ENCODE measurements around the gene JAG1. TPM values are rescaled to one million over a fixed set of nuclear protein-coding genes. Genes with fewer than 3 reads are reported as not detected.
A peak's percentile ranks its signal among the peaks of the same experiment; 100 is the strongest.

Gene JAG1
- polyA plus RNA-seq, 1 donor (not counting 4 experiments of a cell fraction or from before 2014, with no cell fraction given) = 84.2 TPM

- no peak for FAIRE-seq
Measured at GRCh38 chr20:10706460-10706811, 32.6 kb upstream of the JAG1 start.

DNA sequence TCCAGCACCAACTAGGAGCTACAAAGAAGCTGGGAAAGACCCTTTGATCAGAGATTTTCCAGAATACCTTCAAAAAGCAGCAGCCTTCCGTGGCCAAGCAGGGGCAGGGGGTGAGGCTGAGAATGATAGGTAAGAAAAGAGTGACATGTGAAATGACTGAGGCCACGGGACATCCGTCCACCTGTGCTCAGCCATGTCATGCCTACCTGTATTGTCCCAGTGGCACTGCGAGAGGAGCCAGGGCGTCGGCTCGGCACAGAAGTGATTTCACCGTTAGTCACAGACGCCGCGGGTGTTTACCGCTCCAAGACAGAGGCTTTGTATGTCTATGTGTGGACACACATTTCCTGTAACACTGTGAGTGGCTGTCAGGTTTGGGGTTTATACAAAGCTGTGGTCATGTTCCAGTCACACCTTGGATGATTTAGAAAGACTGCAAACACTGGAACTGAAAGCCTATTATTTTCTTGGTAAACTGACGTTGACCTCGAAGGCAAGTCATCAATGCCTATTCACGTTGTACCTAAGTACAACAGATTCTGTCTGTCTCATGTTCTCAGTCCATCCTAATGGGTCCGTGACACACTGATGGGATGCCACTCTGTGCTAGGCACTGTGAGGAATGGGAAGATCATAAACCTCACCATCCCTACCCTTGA is 32.1 kb upstream of the JAG1 start:
- no peak overlapping the region for H3K9ac ChIP-seq (ENCODE audit: control insufficient read depth, extremely low read depth, insufficient read depth, low read length)
- H3K9me3 ChIP-seq (ENCODE audit: control insufficient read depth, low read depth, low read length) = no peaks in the 10 kb centered on the region

More at GRCh38 chr20:10706460-10706811, 32.6 kb upstream of the JAG1 start:
- Histone ChIP-seq H3K79me2 (ENCODE audit: control insufficient read depth, insufficient read depth, low read length) (no peaks in the 10 kb centered on the region), H3K9ac (ENCODE audit: control insufficient read depth, extremely low read depth, insufficient read depth, low read length) (no peak overlapping the region), H3K27me3 (ENCODE audit: control insufficient read depth, extremely low read depth, insufficient read depth, low read length) (no peaks in the 10 kb centered on the region), H3K9me3 (ENCODE audit: control insufficient read depth, low read depth, low read length) (no peaks in the 10 kb centered on the region), H3K4me2 (ENCODE audit: control insufficient read depth, extremely low read depth, insufficient read depth, low read depth, low read length) (no peak overlapping the region), H3K27ac (ENCODE audit: control insufficient read depth, insufficient read depth, low read length) (peak overlapping the region; percentile 43), H3K36me3 (ENCODE audit: control insufficient read depth in 2 of 2, extremely low read depth in 1 of 2, insufficient read depth in 2 of 2, low read length in 2 of 2) (no peaks in the 10 kb centered on the region), H2AFZ (ENCODE audit: control insufficient read depth, low read length) (no peak overlapping the region), H3K9me1 (ENCODE audit: control insufficient read depth, extremely low read depth, insufficient read depth, low read length) (no peaks in the 10 kb centered on the region), H3K4me3 (ENCODE audit: control insufficient read depth in 2 of 3, extremely low read depth in 1 of 3, insufficient read depth in 2 of 3, low read depth in 1 of 3, low read length in 3 of 3) (no peak overlapping the region), H3K4me1 (ENCODE audit: control insufficient read depth, extremely low read depth, insufficient read depth, low read length) (peaks cover 13% of the 10 kb centered on the region), H4K20me1 (ENCODE audit: control insufficient read depth, extremely low read depth, insufficient read depth, low read length) (no peaks in the 10 kb centered on the region)
- TF ChIP-seq EZH2 (IDR thresholded peaks at IDR 0.05; ENCODE audit: low read length) (no peak), CTCF (optimal IDR thresholded peaks at IDR 0.05 in 1 of 3, IDR thresholded peaks at IDR 0.05 in 1 of 3, conservative IDR thresholded peaks at IDR 0.05 in 1 of 3; ENCODE audit: extremely low read depth in 1 of 3, insufficient read depth in 2 of 3, low read length in 3 of 3) (no peak)
- no peak for DNase-seq (ENCODE audit: low read depth, low spot score)
- dilution Hi-C loops (cut with MboI; ENCODE audit: extremely low pct_ligation_motif_present, low sequenced_read_pairs) = no loop called here

More for the DNA sequence above, 32.1 kb upstream of the JAG1 start:
- Histone ChIP-seq H3K79me2 (ENCODE audit: control insufficient read depth, insufficient read depth, low read length) (no peaks in the 10 kb centered on the region), H2AFZ (ENCODE audit: control insufficient read depth, low read length) (no peak overlapping the region), H3K27ac (ENCODE audit: control insufficient read depth, insufficient read depth, low read length) (peak overlapping the region; percentile 51), H3K36me3 (ENCODE audit: control insufficient read depth in 2 of 2, extremely low read depth in 1 of 2, insufficient read depth in 2 of 2, low read length in 2 of 2) (no peaks in the 10 kb centered on the region), H3K4me1 (ENCODE audit: control insufficient read depth, extremely low read depth, insufficient read depth, low read length) (peaks cover 13% of the 10 kb centered on the region), H3K4me2 (ENCODE audit: control insufficient read depth, extremely low read depth, insufficient read depth, low read depth, low read length) (no peak overlapping the region), H3K9me1 (ENCODE audit: control insufficient read depth, extremely low read depth, insufficient read depth, low read length) (no peaks in the 10 kb centered on the region), H4K20me1 (ENCODE audit: control insufficient read depth, extremely low read depth, insufficient read depth, low read length) (no peaks in the 10 kb centered on the region), H3K4me3 (ENCODE audit: control insufficient read depth in 2 of 3, extremely low read depth in 1 of 3, insufficient read depth in 2 of 3, low read depth in 1 of 3, low read length in 3 of 3) (no peak overlapping the region), H3K27me3 (ENCODE audit: control insufficient read depth, extremely low read depth, insufficient read depth, low read length) (no peaks in the 10 kb centered on the region)
- TF ChIP-seq CTCF (optimal IDR thresholded peaks at IDR 0.05 in 1 of 3, IDR thresholded peaks at IDR 0.05 in 1 of 3, conservative IDR thresholded peaks at IDR 0.05 in 1 of 3; ENCODE audit: extremely low read depth in 1 of 3, insufficient read depth in 2 of 3, low read length in 3 of 3) (no peak), EZH2 (IDR thresholded peaks at IDR 0.05; ENCODE audit: low read length) (no peak)
- DNase-seq (ENCODE audit: low read depth, low spot score) (peak; percentile 84), FAIRE-seq (peak; percentile 92)
- dilution Hi-C loops (cut with MboI; ENCODE audit: extremely low pct_ligation_motif_present, low sequenced_read_pairs) = no loop called here
